K562 (cell line): ENCODE measurements around the gene PLCB3. TPM values are rescaled to one million over a fixed set of nuclear protein-coding genes. Genes with fewer than 3 reads are reported as not detected.

Experiments
- ARID1B ChIP-seq: fragments of 450-650 bp; IDR thresholded peaks from 2 replicates; pipeline ENCODE4 v1.6.1; 2016; ENCODE audit warnings: antibody characterized with exemption, mild to moderate bottlenecking, inconsistent platforms
- ASH1L ChIP-seq: fragments of 450-650 bp; IDR thresholded peaks from 2 replicates; pipeline ENCODE4 v1.6.1; 2018; ENCODE audit warnings: borderline replicate concordance, mild to moderate bottlenecking, low read depth; ENCODE audit not compliant: partially characterized antibody
- FOXM1 ChIP-seq, 2 experiments: fragments of 450-650 bp in 1 of 2; sonication (generic) in 1 of 2; formaldehyde crosslinking in 1 of 2; IDR thresholded peaks; 2 replicates each; pipeline versions ENCODE4 v1.6.1 to v1.9.0; 2017 to 2022; ENCODE audit warnings: low read depth in 2 of 2, mild to moderate bottlenecking in 2 of 2, missing genetic modification reagents in 1 of 2, moderate library complexity in 1 of 2
- HMG20A ChIP-seq: fragments of 450-650 bp; formaldehyde crosslinking; conservative IDR thresholded peaks from 2 replicates; pipeline ENCODE4 v1.4.0; 2020; ENCODE audit warnings: mild to moderate bottlenecking, mixed read lengths
- MCM3 ChIP-seq: fragments of 450-650 bp; IDR thresholded peaks from 2 replicates; pipeline ENCODE4 v1.6.1; 2016
- PHTF2 ChIP-seq: fragments of 250-450 bp; sonication (Bioruptor Pico); IDR thresholded peaks from 2 replicates; pipeline ENCODE4 v1.5.0; 2021; ENCODE audit warnings: mild to moderate bottlenecking
- RBM39 ChIP-seq: fragments of 200-400 bp; formaldehyde crosslinking; optimal IDR thresholded peaks from 2 replicates; pipeline ENCODE3; 2018; ENCODE audit warnings: low read depth, low read length
- ZNF407 ChIP-seq: fragments of 450-650 bp; IDR thresholded peaks from 2 replicates; pipeline ENCODE4 v1.6.1; 2016; ENCODE audit warnings: low read depth
- ZNF699 ChIP-seq: fragments of 250-450 bp; sonication (Bioruptor Pico); IDR thresholded peaks from 2 replicates; pipeline ENCODE4 v1.8.0; 2021; ENCODE audit warnings: mild to moderate bottlenecking, moderate library complexity; ENCODE audit not compliant: insufficient replicate concordance
- polyA plus RNA-seq, 8 experiments: library from polyadenylated mRNA; depleted of rRNA in 4 of 8; stranded (reverse) in 5 of 8; unstranded in 3 of 8; fragments of >200 nt; fragmentation: Nextera tagmentation in 2 of 8; fragmentation: Illumina TruSeq in 1 of 8; extraction: Ambion mirVana in 2 of 8; extraction: Trizol in 1 of 8; gene quantifications; 2 replicates each; pipeline versions ENCODE4 v1.2.1 to v1.2.3, GENCODE V29; 2011 to 2014; ENCODE audit warnings: inconsistent platforms in 1 of 8, missing spikeins in 1 of 8
- total RNA-seq, 7 experiments: library from RNA; depleted of rRNA in 6 of 7; stranded (reverse); fragments of >200 nt in 6 of 7; fragmentation: Illumina TruSeq in 2 of 7; extraction: Trizol in 2 of 7; gene quantifications; 2 replicates each; pipeline versions ENCODE4 v1.2.1 to v1.2.3, GENCODE V29; 2011 to 2021; ENCODE audit warnings: low replicate concordance in 1 of 7
- TF ChIP-seq, protein P1 (sequence below), 2 experiments: fragments of 450-650 bp; IDR thresholded peaks; 2 replicates each; pipeline ENCODE4 v1.6.1; 2016; ENCODE audit warnings: mild to moderate bottlenecking in 2 of 2, borderline replicate concordance in 1 of 2, low read depth in 1 of 2, moderate library complexity in 1 of 2

The PLCB3 gene
- total and polyA plus RNA-seq, 9 of the 15 experiments (the other 6 are each of a cell fraction or from before 2014, with no cell fraction given) = 0.31 to 44.8 (median 14.6) TPM

GRCh38 chr11:64305691-64306562 is 54.6 kb downstream of the PLCB3 start (continued):
- TF ChIP-seq ZNF407 = no peak
- no peak for TF ChIP-seq PHTF2 (CRISPR knock-in tag)
- no peak for TF ChIP-seq MCM3
- peak; percentile 32 for TF ChIP-seq ARID1B
- TF ChIP-seq RBM39 = no peak
- TF ChIP-seq, protein P1, sequence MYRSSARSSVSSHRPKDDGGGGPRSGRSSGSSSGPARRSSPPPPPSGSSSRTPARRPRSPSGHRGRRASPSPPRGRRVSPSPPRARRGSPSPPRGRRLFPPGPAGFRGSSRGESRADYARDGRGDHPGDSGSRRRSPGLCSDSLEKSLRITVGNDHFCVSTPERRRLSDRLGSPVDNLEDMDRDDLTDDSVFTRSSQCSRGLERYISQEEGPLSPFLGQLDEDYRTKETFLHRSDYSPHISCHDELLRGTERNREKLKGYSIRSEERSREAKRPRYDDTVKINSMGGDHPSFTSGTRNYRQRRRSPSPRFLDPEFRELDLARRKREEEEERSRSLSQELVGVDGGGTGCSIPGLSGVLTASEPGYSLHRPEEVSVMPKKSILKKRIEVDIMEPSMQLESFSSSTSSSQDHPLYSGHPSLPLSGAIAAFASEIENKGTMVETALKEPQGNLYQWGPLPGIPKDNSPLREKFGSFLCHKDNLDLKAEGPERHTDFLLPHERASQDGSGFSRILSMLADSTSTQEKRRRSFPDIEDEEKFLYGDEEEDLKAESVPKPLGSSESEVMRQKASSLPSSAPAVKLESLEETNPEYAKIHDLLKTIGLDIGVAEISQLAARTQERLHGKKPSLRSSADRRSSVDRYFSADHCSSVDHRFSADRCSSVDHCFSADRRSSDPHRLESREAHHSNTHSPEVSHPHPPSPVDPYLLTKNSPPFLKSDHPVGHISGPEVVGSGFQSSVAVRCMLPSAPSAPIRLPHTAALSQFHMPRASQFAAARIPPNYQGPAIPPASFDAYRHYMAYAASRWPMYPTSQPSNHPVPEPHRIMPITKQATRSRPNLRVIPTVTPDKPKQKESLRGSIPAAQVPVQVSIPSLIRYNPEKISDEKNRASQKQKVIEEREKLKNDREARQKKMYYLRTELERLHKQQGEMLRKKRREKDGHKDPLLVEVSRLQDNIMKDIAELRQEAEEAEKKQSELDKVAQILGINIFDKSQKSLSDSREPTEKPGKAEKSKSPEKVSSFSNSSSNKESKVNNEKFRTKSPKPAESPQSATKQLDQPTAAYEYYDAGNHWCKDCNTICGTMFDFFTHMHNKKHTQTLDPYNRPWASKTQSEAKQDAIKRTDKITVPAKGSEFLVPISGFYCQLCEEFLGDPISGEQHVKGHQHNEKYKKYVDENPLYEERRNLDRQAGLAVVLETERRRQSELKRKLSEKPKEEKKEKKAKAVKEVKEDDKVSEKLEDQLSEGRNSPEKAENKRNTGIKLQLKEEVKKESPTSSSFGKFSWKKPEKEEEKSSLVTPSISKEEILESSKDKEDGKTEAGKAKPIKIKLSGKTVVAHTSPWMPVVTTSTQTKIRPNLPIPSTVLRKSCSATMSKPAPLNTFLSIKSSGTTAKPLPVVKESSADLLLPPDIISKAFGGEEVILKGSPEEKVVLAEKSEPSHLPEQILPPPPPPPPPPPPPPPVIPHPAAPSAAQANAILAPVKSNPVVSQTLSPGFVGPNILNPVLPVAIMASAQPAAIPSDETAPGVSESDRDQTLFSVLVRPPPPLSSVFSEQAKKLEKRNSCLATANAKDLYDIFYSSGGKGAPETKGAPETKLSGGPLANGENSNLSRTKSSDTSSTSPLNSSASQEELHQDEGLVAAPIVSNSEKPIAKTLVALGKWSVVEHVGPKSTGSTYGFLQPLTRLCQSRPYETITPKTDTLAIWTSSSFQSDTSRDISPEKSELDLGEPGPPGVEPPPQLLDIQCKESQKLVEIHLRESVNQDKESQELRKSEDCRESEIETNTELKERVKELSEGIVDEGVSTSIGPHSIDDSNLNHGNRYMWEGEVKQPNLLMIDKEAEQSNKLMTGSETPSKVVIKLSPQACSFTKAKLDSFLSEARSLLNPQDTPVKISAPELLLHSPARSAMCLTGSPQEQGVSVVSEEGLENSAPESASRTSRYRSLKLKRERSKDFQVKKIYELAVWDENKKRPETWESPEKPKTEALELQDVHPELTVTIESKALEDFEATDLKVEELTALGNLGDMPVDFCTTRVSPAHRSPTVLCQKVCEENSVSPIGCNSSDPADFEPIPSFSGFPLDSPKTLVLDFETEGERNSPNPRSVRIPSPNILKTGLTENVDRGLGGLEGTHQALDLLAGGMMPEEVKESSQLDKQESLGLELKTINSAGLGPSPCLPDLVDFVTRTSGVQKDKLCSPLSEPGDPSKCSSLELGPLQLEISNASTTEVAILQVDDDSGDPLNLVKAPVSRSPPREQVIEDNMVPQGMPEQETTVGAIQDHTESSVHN (IDR thresholded peaks at IDR 0.05; ENCODE audit: borderline replicate concordance in 1 of 2, low read depth in 1 of 2) = no peak
- no peak for TF ChIP-seq ZNF699
- TF ChIP-seq HMG20A (CRISPR knock-in tag) = no peak
- TF ChIP-seq ASH1L = no peak
- TF ChIP-seq FOXM1 (IDR thresholded peaks at IDR 0.05; ENCODE audit: low read depth) = no peak
- TF ChIP-seq FOXM1 (CRISPR knock-in tag; IDR thresholded peaks at IDR 0.05; ENCODE audit: low read depth) = 0 out of 2 replicates have a peak, but pooled peaks have one; percentile 46
